Neuronal stem cell (in vitro differentiated cells): Measurements from ENCODE around the gene ARHGAP28.
"Not testable (repeated sequence)": the region's sequence is repeated elsewhere in the genome, so short reads cannot be mapped to it uniquely, and the experiment has no call there.

Source experiments
- DNase-seq: peaks from one replicate; pipeline ENCODE4 v3.0.0-alpha.2; 2013; ENCODE audit warnings: low spot score
- H2AFZ ChIP-seq: one replicate; pipeline ENCODE4 v1.6.1; 2013; ENCODE audit warnings: mild to moderate bottlenecking, low read length, inconsistent platforms
- H2AK5ac ChIP-seq: 2 replicates; pipeline ENCODE4 v1.6.1; 2013; ENCODE audit warnings: low read depth, mild to moderate bottlenecking, inconsistent platforms, low read length, moderate library complexity, mixed read lengths
- H2BK120ac ChIP-seq: 2 replicates; pipeline ENCODE4 v1.6.1; 2013; ENCODE audit warnings: low read depth, mild to moderate bottlenecking, inconsistent platforms, low read length, moderate library complexity, mixed read lengths
- H2BK12ac ChIP-seq: one replicate; pipeline ENCODE4 v1.6.1; 2013; ENCODE audit warnings: low read length, inconsistent platforms
- H2BK15ac ChIP-seq: 2 replicates; pipeline ENCODE4 v1.6.1; 2013; ENCODE audit warnings: mild to moderate bottlenecking, low read length, inconsistent platforms, mixed read lengths
- H2BK5ac ChIP-seq: one replicate; pipeline ENCODE4 v1.6.1; 2013; ENCODE audit warnings: inconsistent platforms, mild to moderate bottlenecking, low read length, moderate library complexity
- H3K14ac ChIP-seq: one replicate; pipeline ENCODE4 v1.6.1; 2013; ENCODE audit warnings: low read length, inconsistent platforms
- H3K18ac ChIP-seq: 2 replicates; pipeline ENCODE4 v1.6.1; 2013; ENCODE audit warnings: low read length, inconsistent platforms
- H3K23ac ChIP-seq: 2 replicates; pipeline ENCODE4 v1.6.1; 2013; ENCODE audit warnings: low read depth, mild to moderate bottlenecking, mixed read lengths, low read length, inconsistent platforms; ENCODE audit not compliant: poor library complexity
- H3K27ac ChIP-seq: replicated peaks from 3 replicates; pipeline ENCODE4 v1.5.1; 2013; ENCODE audit warnings: low read length, inconsistent platforms
- H3K27me3 ChIP-seq, 3 experiments: 2 replicates each; pipeline ENCODE4 v1.6.1; 2013; ENCODE audit warnings: low read length in 3 of 3, mild to moderate bottlenecking in 2 of 3, inconsistent platforms in 1 of 3, low read depth in 1 of 3, mixed read lengths in 1 of 3, moderate library complexity in 1 of 3; ENCODE audit not compliant: control insufficient read depth in 3 of 3, insufficient read depth in 3 of 3
- H3K36me3 ChIP-seq, 2 donors: replicated peaks in 1 of 2; 2 replicates each; pipeline ENCODE4 v1.6.1; 2013; ENCODE audit warnings: low read length in 2 of 2; ENCODE audit not compliant: control insufficient read depth in 2 of 2, insufficient read depth in 2 of 2
- H3K4ac ChIP-seq: 2 replicates; pipeline ENCODE4 v1.6.1; 2013; ENCODE audit warnings: inconsistent platforms, mild to moderate bottlenecking, low read length, moderate library complexity
- H3K4me1 ChIP-seq, 2 donors: 1 replicate in 1 of 2; 2 replicates in 1 of 2; pipeline ENCODE4 v1.6.1; 2013; ENCODE audit warnings: low read length in 2 of 2, low read depth in 1 of 2; ENCODE audit not compliant: control insufficient read depth in 2 of 2, insufficient read depth in 1 of 2
- H3K4me2 ChIP-seq: one replicate; pipeline ENCODE4 v1.6.1; 2013; ENCODE audit warnings: mild to moderate bottlenecking, low read length, inconsistent platforms; ENCODE audit not compliant: insufficient read depth, poor library complexity, severe bottlenecking
- H3K4me3 ChIP-seq, 2 donors: 2 replicates each; pipeline ENCODE4 v1.5.1; 2013; ENCODE audit warnings: low read length in 2 of 2, mild to moderate bottlenecking in 2 of 2, inconsistent platforms in 1 of 2, moderate library complexity in 1 of 2
- H3K79me1 ChIP-seq: one replicate; pipeline ENCODE4 v1.6.1; 2013; ENCODE audit warnings: low read depth, mild to moderate bottlenecking, inconsistent platforms, low read length, moderate library complexity
- H3K9ac ChIP-seq: one replicate; pipeline ENCODE4 v1.6.1; 2013; ENCODE audit warnings: mild to moderate bottlenecking, low read depth, low read length, inconsistent platforms; ENCODE audit not compliant: poor library complexity
- H3K9me3 ChIP-seq, 2 donors: replicated peaks in 1 of 2; 2 replicates each; pipeline versions ENCODE3 to v1.6.1; 2013; ENCODE audit warnings: low read length in 2 of 2, mild to moderate bottlenecking in 2 of 2, inconsistent platforms in 1 of 2, low read depth in 1 of 2, mixed read lengths in 1 of 2, moderate library complexity in 1 of 2; ENCODE audit not compliant: control insufficient read depth in 2 of 2, insufficient read depth in 1 of 2
- H4K8ac ChIP-seq: one replicate; pipeline ENCODE4 v1.6.1; 2013; ENCODE audit warnings: low read depth, mild to moderate bottlenecking, inconsistent platforms, low read length, moderate library complexity
- H4K91ac ChIP-seq: one replicate; pipeline ENCODE4 v1.6.1; 2013; ENCODE audit warnings: low read length, low read depth, mild to moderate bottlenecking, inconsistent platforms; ENCODE audit not compliant: poor library complexity
- WGBS, 2 donors: extraction: QIAGEN DNeasy Blood & Tissue Kit; methylation state at CpG; one replicate each; pipeline ENCODE4 v1.1.7; 2013; ENCODE audit warnings: missing lambda C conversion rate in 2 of 2, mixed read lengths in 1 of 2; ENCODE audit not compliant: insufficient read length in 2 of 2, insufficient replicate concordance in 1 of 2; ENCODE audit errors: extremely low coverage in 2 of 2; 5-methylcytosine and 5-hydroxymethylcytosine counted together

ARHGAP28 gene

GRCh38 chr18:6800309-6800708, 70.8 kb downstream of the ARHGAP28 start:
- H3K9me3 ChIP-seq, H4K8ac ChIP-seq, H4K91ac ChIP-seq, H3K4me3 ChIP-seq, H2BK15ac ChIP-seq, H2BK120ac ChIP-seq, H3K4me2 ChIP-seq, H2BK5ac ChIP-seq, H3K14ac ChIP-seq, H3K27ac ChIP-seq, H3K79me1 ChIP-seq, H3K36me3 ChIP-seq, H3K18ac ChIP-seq, H3K27me3 ChIP-seq, H3K23ac ChIP-seq, DNase-seq, H3K4me1 ChIP-seq, H2AK5ac ChIP-seq, H3K4ac ChIP-seq, H3K9ac ChIP-seq, H2AFZ ChIP-seq, H2BK12ac ChIP-seq: not testable (repeated sequence)
- WGBS, 2 donors: no CpG with 5 or more reads among the region's 1 CpG

- Histone ChIP-seq H3K9me3 (peaks cover 0 to 6% of the 10 kb centered on the region in 2 donors), H2BK15ac (no peak overlapping the region), H3K23ac (no peak overlapping the region), H3K27ac (no peak overlapping the region), H2AFZ (no peak overlapping the region), H3K4ac (no peak overlapping the region), H4K8ac (no peak overlapping the region), H3K36me3 (no peaks in the 10 kb centered on the region), H2BK120ac (no peak overlapping the region), H2BK5ac (no peak overlapping the region), H2AK5ac (no peak overlapping the region), H3K4me2 (no peak overlapping the region), H3K27me3 (no peaks in the 10 kb centered on the region), H3K18ac (no peak overlapping the region), H3K4me3 (no peak overlapping the region), H2BK12ac (no peak overlapping the region), H3K79me1 (no peaks in the 10 kb centered on the region), H3K14ac (no peak overlapping the region), H3K4me1 (peaks cover 0 to 1% of the 10 kb centered on the region in 2 donors), H3K9ac (no peak overlapping the region), H4K91ac (no peak overlapping the region)
- no peak for DNase-seq
- no CpG with 5 or more reads among the region's 4 CpGs for WGBS, 2 donors
These were observed 78.2 kb downstream of the ARHGAP28 start for GRCh38 chr18:6807515-6808257.

- no peak overlapping the region for H3K27ac ChIP-seq
- no peaks in the 10 kb centered on the region for H3K79me1 ChIP-seq
- no peak overlapping the region for H2AK5ac ChIP-seq
- no peak overlapping the region for H3K18ac ChIP-seq
- H3K23ac ChIP-seq: no peak overlapping the region
- H3K9me3 ChIP-seq: no peaks in the 10 kb centered on the region
- H2BK15ac ChIP-seq: no peak overlapping the region
- no peak overlapping the region for H3K4me2 ChIP-seq
- H4K8ac ChIP-seq: no peak overlapping the region
- no peaks in the 10 kb centered on the region for H3K27me3 ChIP-seq
- H2BK5ac ChIP-seq: no peak overlapping the region
- H2AFZ ChIP-seq: no peak overlapping the region
- H2BK120ac ChIP-seq: no peak overlapping the region
- no peaks in the 10 kb centered on the region for H3K36me3 ChIP-seq
- no peak overlapping the region for H3K4me3 ChIP-seq
- DNase-seq: no peak
- H3K14ac ChIP-seq: no peak overlapping the region
- H4K91ac ChIP-seq: no peak overlapping the region
- no peak overlapping the region for H3K9ac ChIP-seq
- no peak overlapping the region for H2BK12ac ChIP-seq
- no peak overlapping the region for H3K4ac ChIP-seq
- peaks cover 0 to 1% of the 10 kb centered on the region in 2 donors for H3K4me1 ChIP-seq
These were observed 80.7 kb downstream of the ARHGAP28 start for GRCh38 chr18:6810191-6810590.

- Histone ChIP-seq H3K18ac (no peak overlapping the region), H3K36me3 (no peaks in the 10 kb centered on the region), H3K9ac (no peak overlapping the region), H2BK120ac (no peak overlapping the region), H4K8ac (no peak overlapping the region), H3K4me2 (no peak overlapping the region), H2BK15ac (no peak overlapping the region), H3K27me3 (no peaks in the 10 kb centered on the region), H3K23ac (no peak overlapping the region), H3K14ac (no peak overlapping the region), H3K4me3 (no peak overlapping the region), H3K27ac (no peak overlapping the region), H2BK12ac (no peak overlapping the region), H3K4me1 (peaks cover 0 to 1% of the 10 kb centered on the region in 2 donors), H2BK5ac (no peak overlapping the region), H3K9me3 (no peaks in the 10 kb centered on the region), H3K4ac (no peak overlapping the region), H2AFZ (no peak overlapping the region), H4K91ac (no peak overlapping the region), H2AK5ac (no peak overlapping the region), H3K79me1 (no peaks in the 10 kb centered on the region)
- WGBS, 2 donors: no CpG with 5 or more reads among the region's 1 CpG
- DNase-seq: no peak
These were observed 82.3 kb downstream of the ARHGAP28 start for GRCh38 chr18:6811816-6812215.
